Central memory CD8-positive, alpha-beta T cell (primary cell): Measurements from ENCODE around the gene HS3ST2.

Source experiments
- ATAC-seq: fragments of 150-1000 bp; cut with Tn5 transposase; replicated peaks from 2 replicates; pipeline ENCODE4 v1.10.0; 2022; ENCODE audit warnings: mild to moderate bottlenecking, moderate FRiP score, moderate number of reproducible peaks; ENCODE audit not compliant: poor library complexity, severe bottlenecking; ENCODE audit errors: extremely low read depth
- DNase-seq, 2 donors: peaks; one replicate each; pipeline ENCODE4 v3.0.0; 2021; ENCODE audit warnings: low spot score in 2 of 2
- H3K27ac Mint-ChIP-seq: one replicate; pipeline ENCODE4 v1.8.0; 2022; ENCODE audit warnings: low read depth, mild to moderate bottlenecking, moderate library complexity, mixed read lengths
- H3K27me3 Mint-ChIP-seq: one replicate; pipeline ENCODE4 v1.8.0; 2022; ENCODE audit warnings: mixed read lengths
- H3K36me3 Mint-ChIP-seq: one replicate; pipeline ENCODE4 v1.8.0; 2022; ENCODE audit warnings: mild to moderate bottlenecking, moderate library complexity, mixed read lengths; ENCODE audit not compliant: insufficient read depth
- H3K4me1 Mint-ChIP-seq: one replicate; pipeline ENCODE4 v1.8.0; 2022; ENCODE audit warnings: mixed read lengths
- H3K4me3 Mint-ChIP-seq: one replicate; pipeline ENCODE4 v1.8.0; 2022; ENCODE audit warnings: mild to moderate bottlenecking, moderate library complexity, mixed read lengths
- H3K9me3 Mint-ChIP-seq: one replicate; pipeline ENCODE4 v1.8.0; 2022; ENCODE audit warnings: mixed read lengths

The HS3ST2 gene

GRCh38 chr16:22813948-22814710, at the start of gene HS3ST2:
Gene HS3ST2, plus strand, starts transcription at chr16:22814162. Its CDS starts 449 bp downstream, at chr16:22814611.
- peaks cover 53% of the 10 kb centered on the region for H3K27me3 Mint-ChIP-seq
- no peak for DNase-seq
- peaks cover 2% of the 10 kb centered on the region for H3K36me3 Mint-ChIP-seq

GRCh38 chr16:22764662-22765327, 49.2 kb upstream of the HS3ST2 start:
- H3K27ac Mint-ChIP-seq: no peak overlapping the region
- H3K36me3 Mint-ChIP-seq: peaks cover 2% of the 10 kb centered on the region
- no peaks in the 10 kb centered on the region for H3K9me3 Mint-ChIP-seq
- H3K4me3 Mint-ChIP-seq: no peak overlapping the region
- peaks cover 31% of the 10 kb centered on the region for H3K27me3 Mint-ChIP-seq
- ATAC-seq (no peak), DNase-seq (no peak)
- no peaks in the 10 kb centered on the region for H3K4me1 Mint-ChIP-seq

More at GRCh38 chr16:22813948-22814710, at the start of gene HS3ST2:
- Mint-ChIP-seq H3K27ac (no peak within 1 kb of the TSS), H3K9me3 (peaks cover 3% of the 10 kb centered on the region), H3K4me1 (peaks cover 5% of the 10 kb centered on the region), H3K4me3 (no peak within 1 kb of the TSS)
- no peak for ATAC-seq

- no peak overlapping the region for H3K27ac Mint-ChIP-seq
- no peak for ATAC-seq
- H3K27me3 Mint-ChIP-seq: peaks cover 38% of the 10 kb centered on the region
- no peaks in the 10 kb centered on the region for H3K9me3 Mint-ChIP-seq
- DNase-seq: no peak
- no peaks in the 10 kb centered on the region for H3K4me1 Mint-ChIP-seq
- H3K36me3 Mint-ChIP-seq: peaks cover 2% of the 10 kb centered on the region
- H3K4me3 Mint-ChIP-seq: no peak overlapping the region
Measured at GRCh38 chr16:22765479-22765878, 48.5 kb upstream of the HS3ST2 start.

GRCh38 chr16:22770866-22771265, 43.1 kb upstream of the HS3ST2 start:
- no peak overlapping the region for H3K27ac Mint-ChIP-seq
- no peak overlapping the region for H3K4me3 Mint-ChIP-seq
- no peaks in the 10 kb centered on the region for H3K4me1 Mint-ChIP-seq
- peaks cover 75% of the 10 kb centered on the region for H3K27me3 Mint-ChIP-seq
- H3K9me3 Mint-ChIP-seq: no peaks in the 10 kb centered on the region
- ATAC-seq (no peak), DNase-seq (no peak)
- peaks cover 2% of the 10 kb centered on the region for H3K36me3 Mint-ChIP-seq

GRCh38 chr16:22771551-22771950, 42.4 kb upstream of the HS3ST2 start:
- no peaks in the 10 kb centered on the region for H3K4me1 Mint-ChIP-seq
- H3K36me3 Mint-ChIP-seq: peaks cover under 1% of the 10 kb centered on the region
- no peak overlapping the region for H3K27ac Mint-ChIP-seq
- H3K4me3 Mint-ChIP-seq: no peak overlapping the region
- ATAC-seq (no peak), DNase-seq (no peak)
- peaks cover 82% of the 10 kb centered on the region for H3K27me3 Mint-ChIP-seq
- no peaks in the 10 kb centered on the region for H3K9me3 Mint-ChIP-seq

- Mint-ChIP-seq H3K27me3 (peaks cover 76% of the 10 kb centered on the region), H3K9me3 (no peaks in the 10 kb centered on the region), H3K4me1 (no peaks in the 10 kb centered on the region), H3K4me3 (no peak overlapping the region), H3K27ac (no peak overlapping the region), H3K36me3 (no peaks in the 10 kb centered on the region)
- ATAC-seq (no peak), DNase-seq (no peak)
Measured at GRCh38 chr16:22775220-22775922, 38.6 kb upstream of the HS3ST2 start.

GRCh38 chr16:22781480-22781879, 32.5 kb upstream of the HS3ST2 start:
- ATAC-seq (no peak), DNase-seq (no peak)
- Mint-ChIP-seq H3K4me1 (no peaks in the 10 kb centered on the region), H3K36me3 (peaks cover 2% of the 10 kb centered on the region), H3K27me3 (peaks cover 20% of the 10 kb centered on the region), H3K9me3 (no peaks in the 10 kb centered on the region), H3K4me3 (no peak overlapping the region), H3K27ac (no peak overlapping the region)

GRCh38 chr16:22782314-22782713, 31.6 kb upstream of the HS3ST2 start:
- DNase-seq (no peak), ATAC-seq (no peak)
- no peaks in the 10 kb centered on the region for H3K9me3 Mint-ChIP-seq
- no peaks in the 10 kb centered on the region for H3K4me1 Mint-ChIP-seq
- H3K36me3 Mint-ChIP-seq: peaks cover 2% of the 10 kb centered on the region
- H3K4me3 Mint-ChIP-seq: no peak overlapping the region
- peaks cover 12% of the 10 kb centered on the region for H3K27me3 Mint-ChIP-seq
- no peak overlapping the region for H3K27ac Mint-ChIP-seq

GRCh38 chr16:22784690-22785214, 29.2 kb upstream of the HS3ST2 start:
- Mint-ChIP-seq H3K4me1 (peaks cover 6% of the 10 kb centered on the region), H3K36me3 (peaks cover 5% of the 10 kb centered on the region), H3K9me3 (no peaks in the 10 kb centered on the region), H3K27me3 (peaks cover 10% of the 10 kb centered on the region), H3K27ac (no peak overlapping the region), H3K4me3 (no peak overlapping the region)
- no peak for DNase-seq
- no peak for ATAC-seq

- peaks cover 5% of the 10 kb centered on the region for H3K36me3 Mint-ChIP-seq
- DNase-seq (no peak), ATAC-seq (no peak)
- no peaks in the 10 kb centered on the region for H3K9me3 Mint-ChIP-seq
- peaks cover 10% of the 10 kb centered on the region for H3K27me3 Mint-ChIP-seq
- H3K27ac Mint-ChIP-seq: no peak overlapping the region
- H3K4me1 Mint-ChIP-seq: peaks cover 6% of the 10 kb centered on the region
- no peak overlapping the region for H3K4me3 Mint-ChIP-seq
Measured at GRCh38 chr16:22785552-22785951, 28.4 kb upstream of the HS3ST2 start.

GRCh38 chr16:22786284-22786683, 27.7 kb upstream of the HS3ST2 start:
- Mint-ChIP-seq H3K27ac (no peak overlapping the region), H3K27me3 (peaks cover 13% of the 10 kb centered on the region), H3K36me3 (peaks cover 5% of the 10 kb centered on the region), H3K4me1 (peaks cover 6% of the 10 kb centered on the region), H3K4me3 (no peak overlapping the region), H3K9me3 (no peaks in the 10 kb centered on the region)
- DNase-seq (no peak), ATAC-seq (no peak)

GRCh38 chr16:22786691-22787090, 27.3 kb upstream of the HS3ST2 start:
- Mint-ChIP-seq H3K4me1 (peaks cover 6% of the 10 kb centered on the region), H3K27me3 (peaks cover 17% of the 10 kb centered on the region), H3K27ac (no peak overlapping the region), H3K9me3 (no peaks in the 10 kb centered on the region), H3K36me3 (peaks cover 5% of the 10 kb centered on the region), H3K4me3 (no peak overlapping the region)
- no peak for ATAC-seq
- no peak for DNase-seq
